ENCODE results near the gene CNTNAP3.
"Not testable (repeated sequence)": the region's sequence is repeated elsewhere in the genome, so short reads cannot be mapped to it uniquely, and the experiment has no call there.

Gene CNTNAP3

GRCh38 chr9:39067683-39068082 lies 220.3 kb downstream of the CNTNAP3 start:
- DNase-seq = not testable (repeated sequence)

- not testable (repeated sequence) for DNase-seq
Measured at GRCh38 chr9:39062966-39063365, 225.0 kb downstream of the CNTNAP3 start.

- DNase-seq = not testable (repeated sequence)
Measured at GRCh38 chr9:39054453-39054852, 233.5 kb downstream of the CNTNAP3 start.

- not testable (repeated sequence) for DNase-seq
Measured at GRCh38 chr9:39046833-39047232, 241.1 kb downstream of the CNTNAP3 start.

- DNase-seq = not testable (repeated sequence)
Measured at GRCh38 chr9:39042352-39042803, 245.6 kb downstream of the CNTNAP3 start.

GRCh38 chr9:39041774-39042173 lies 246.2 kb downstream of the CNTNAP3 start:
- DNase-seq = not testable (repeated sequence)

GRCh38 chr9:39039148-39039547 lies 248.8 kb downstream of the CNTNAP3 start:
- DNase-seq = not testable (repeated sequence)

- DNase-seq = not testable (repeated sequence)
Measured at GRCh38 chr9:39038221-39038620, 249.7 kb downstream of the CNTNAP3 start.

GRCh38 chr9:39033849-39034248 lies 254.1 kb downstream of the CNTNAP3 start:
- DNase-seq = not testable (repeated sequence)

- DNase-seq = not testable (repeated sequence)
Measured at GRCh38 chr9:39030204-39031019, 257.6 kb downstream of the CNTNAP3 start.

- DNase-seq = not testable (repeated sequence)
Measured at GRCh38 chr9:39028855-39029254, 259.1 kb downstream of the CNTNAP3 start.

GRCh38 chr9:39028168-39028567 lies 259.8 kb downstream of the CNTNAP3 start:
- DNase-seq = not testable (repeated sequence)

- not testable (repeated sequence) for DNase-seq
Measured at GRCh38 chr9:39025911-39026588, 261.9 kb downstream of the CNTNAP3 start.
